ENCODE results near the gene VSIG4.

Gene VSIG4

GRCh38 chrX:66038115-66038514, 1.8 kb downstream of the VSIG4 start:
- TF ChIP-seq REST (IDR thresholded peaks at IDR 0.05; ENCODE audit: insufficient replicate concordance, low read depth) (no peak), GABPA (IDR thresholded peaks at IDR 0.05; ENCODE audit: low read depth) (no peak), SPI1 (IDR thresholded peaks at IDR 0.05; ENCODE audit: borderline replicate concordance, low read depth) (no peak), POLR2AphosphoS5 (IDR thresholded peaks at IDR 0.05; ENCODE audit: low read depth) (no peak)
- TF ChIP-seq, protein P1, sequence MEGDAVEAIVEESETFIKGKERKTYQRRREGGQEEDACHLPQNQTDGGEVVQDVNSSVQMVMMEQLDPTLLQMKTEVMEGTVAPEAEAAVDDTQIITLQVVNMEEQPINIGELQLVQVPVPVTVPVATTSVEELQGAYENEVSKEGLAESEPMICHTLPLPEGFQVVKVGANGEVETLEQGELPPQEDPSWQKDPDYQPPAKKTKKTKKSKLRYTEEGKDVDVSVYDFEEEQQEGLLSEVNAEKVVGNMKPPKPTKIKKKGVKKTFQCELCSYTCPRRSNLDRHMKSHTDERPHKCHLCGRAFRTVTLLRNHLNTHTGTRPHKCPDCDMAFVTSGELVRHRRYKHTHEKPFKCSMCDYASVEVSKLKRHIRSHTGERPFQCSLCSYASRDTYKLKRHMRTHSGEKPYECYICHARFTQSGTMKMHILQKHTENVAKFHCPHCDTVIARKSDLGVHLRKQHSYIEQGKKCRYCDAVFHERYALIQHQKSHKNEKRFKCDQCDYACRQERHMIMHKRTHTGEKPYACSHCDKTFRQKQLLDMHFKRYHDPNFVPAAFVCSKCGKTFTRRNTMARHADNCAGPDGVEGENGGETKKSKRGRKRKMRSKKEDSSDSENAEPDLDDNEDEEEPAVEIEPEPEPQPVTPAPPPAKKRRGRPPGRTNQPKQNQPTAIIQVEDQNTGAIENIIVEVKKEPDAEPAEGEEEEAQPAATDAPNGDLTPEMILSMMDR (IDR thresholded peaks at IDR 0.05; ENCODE audit: insufficient read depth, low read length): no peak
- Histone ChIP-seq H3K4me3 (replicated peaks; ENCODE audit: insufficient read depth, low read length) (no peak overlapping the region), H3K27me3 (ENCODE audit: insufficient read depth, poor library complexity, severe bottlenecking) (no peaks in the 10 kb centered on the region), H3K27ac (replicated peaks) (no peak overlapping the region)
- DNase-seq (ENCODE audit: low read depth in 1 of 2, low spot score in 1 of 2): no peak

DNA sequence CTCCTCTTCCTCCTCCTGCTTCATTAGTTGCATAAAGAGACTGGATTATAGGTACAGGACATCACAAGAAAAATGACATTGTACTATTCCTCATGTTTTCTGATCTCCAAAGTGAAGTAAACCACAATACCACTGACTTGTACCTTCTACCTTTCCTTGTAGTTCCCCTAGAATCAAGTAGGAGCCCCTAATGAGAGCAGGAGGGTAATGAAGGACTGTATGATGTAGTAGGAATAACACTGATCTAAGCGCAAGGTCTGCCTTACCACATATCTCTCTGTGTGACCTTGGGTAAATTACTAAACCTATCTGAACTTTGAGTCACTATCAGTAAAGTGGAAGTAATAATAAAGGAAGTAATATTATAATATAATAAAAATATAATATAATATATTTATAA, 3.6 kb downstream of the VSIG4 start:
- no peak for DNase-seq (ENCODE audit: low read depth in 1 of 2, low spot score in 1 of 2)
- Histone ChIP-seq H3K4me3 (replicated peaks; ENCODE audit: insufficient read depth, low read length) (no peak overlapping the region), H3K27ac (replicated peaks) (no peak overlapping the region), H3K27me3 (ENCODE audit: insufficient read depth, poor library complexity, severe bottlenecking) (no peaks in the 10 kb centered on the region)
- no peak for TF ChIP-seq REST (IDR thresholded peaks at IDR 0.05; ENCODE audit: insufficient replicate concordance, low read depth)
- TF ChIP-seq, protein P1 (IDR thresholded peaks at IDR 0.05; ENCODE audit: insufficient read depth, low read length): no peak
- no peak for TF ChIP-seq GABPA (IDR thresholded peaks at IDR 0.05; ENCODE audit: low read depth)
- no peak for TF ChIP-seq POLR2AphosphoS5 (IDR thresholded peaks at IDR 0.05; ENCODE audit: low read depth)
- TF ChIP-seq SPI1 (IDR thresholded peaks at IDR 0.05; ENCODE audit: borderline replicate concordance, low read depth): no peak

DNA sequence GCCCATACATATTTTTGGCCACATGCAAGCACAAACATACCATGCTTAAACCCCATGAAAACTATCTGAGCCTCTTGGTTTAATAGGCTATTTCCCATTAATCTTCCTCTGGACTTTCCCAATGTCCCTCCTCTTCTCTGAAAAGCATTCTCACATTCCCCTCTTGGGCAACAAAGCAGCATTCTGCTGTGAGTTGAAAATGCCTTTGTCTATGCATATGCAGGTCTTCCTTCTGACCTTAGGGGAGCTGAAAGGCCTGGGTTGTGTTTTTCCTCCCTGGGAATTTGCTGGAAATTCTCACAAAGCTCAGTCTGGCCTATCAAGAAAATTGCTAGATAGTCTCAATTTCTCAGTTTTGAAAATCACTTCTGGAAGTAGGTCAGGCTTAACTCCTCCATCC, 4.2 kb downstream of the VSIG4 start:
- H3K4me3 ChIP-seq (replicated peaks; ENCODE audit: insufficient read depth, low read length): no peak overlapping the region

More for the DNA sequence above, 4.2 kb downstream of the VSIG4 start:
- DNase-seq (ENCODE audit: low read depth in 1 of 2, low spot score in 1 of 2): no peak
- TF ChIP-seq GABPA (IDR thresholded peaks at IDR 0.05; ENCODE audit: low read depth) (no peak), REST (IDR thresholded peaks at IDR 0.05; ENCODE audit: insufficient replicate concordance, low read depth) (no peak), SPI1 (IDR thresholded peaks at IDR 0.05; ENCODE audit: borderline replicate concordance, low read depth) (no peak), POLR2AphosphoS5 (IDR thresholded peaks at IDR 0.05; ENCODE audit: low read depth) (no peak)
- TF ChIP-seq, protein P1 (IDR thresholded peaks at IDR 0.05; ENCODE audit: insufficient read depth, low read length): no peak
- H3K27ac ChIP-seq (replicated peaks): no peak overlapping the region
- H3K27me3 ChIP-seq (ENCODE audit: insufficient read depth, poor library complexity, severe bottlenecking): no peaks in the 10 kb centered on the region
